Chondrocyte (in vitro differentiated cells): ENCODE results near the gene SSR2. TPM values are rescaled to one million over a fixed set of nuclear protein-coding genes. Genes with fewer than 3 reads are reported as not detected.

Source experiments
- DNase-seq: peaks from one replicate; pipeline ENCODE4 v3.0.0; 2021; ENCODE audit warnings: mixed read lengths, low spot score
- H3K27ac Mint-ChIP-seq: one replicate; pipeline ENCODE4 v1.8.0; 2021; ENCODE audit warnings: mild to moderate bottlenecking, moderate library complexity, mixed read lengths; ENCODE audit not compliant: unreplicated experiment
- H3K27me3 Mint-ChIP-seq: 2 replicates; pipeline ENCODE4 v1.8.0; 2021; ENCODE audit warnings: low read depth, mixed read lengths
- H3K36me3 Mint-ChIP-seq: 2 replicates; pipeline ENCODE4 v1.8.0; 2021; ENCODE audit warnings: low read depth, mixed read lengths
- H3K4me1 Mint-ChIP-seq: 2 replicates; pipeline ENCODE4 v1.8.0; 2021; ENCODE audit warnings: low read depth, mild to moderate bottlenecking, mixed read lengths
- H3K4me3 Mint-ChIP-seq: one replicate; pipeline ENCODE4 v1.8.0; 2021; ENCODE audit warnings: mild to moderate bottlenecking, moderate library complexity, mixed read lengths; ENCODE audit not compliant: unreplicated experiment
- H3K9me3 Mint-ChIP-seq: 2 replicates; pipeline ENCODE4 v1.8.0; 2021; ENCODE audit warnings: low read depth, mixed read lengths
- total RNA-seq: library from RNA; stranded (reverse); gene quantifications from 3 replicates; pipeline ENCODE4 v1.2.1, GENCODE V29; 2021
- TF ChIP-seq, protein P1 (sequence below): fragments of 200-600 bp; sonication (generic); IDR thresholded peaks from 2 replicates; pipeline ENCODE4 v1.5.0; 2021; ENCODE audit warnings: antibody characterized with exemption, mild to moderate bottlenecking, moderate library complexity

Gene SSR2
- total RNA-seq, 1 donor from 2014 or later, result 233 TPM

DNA sequence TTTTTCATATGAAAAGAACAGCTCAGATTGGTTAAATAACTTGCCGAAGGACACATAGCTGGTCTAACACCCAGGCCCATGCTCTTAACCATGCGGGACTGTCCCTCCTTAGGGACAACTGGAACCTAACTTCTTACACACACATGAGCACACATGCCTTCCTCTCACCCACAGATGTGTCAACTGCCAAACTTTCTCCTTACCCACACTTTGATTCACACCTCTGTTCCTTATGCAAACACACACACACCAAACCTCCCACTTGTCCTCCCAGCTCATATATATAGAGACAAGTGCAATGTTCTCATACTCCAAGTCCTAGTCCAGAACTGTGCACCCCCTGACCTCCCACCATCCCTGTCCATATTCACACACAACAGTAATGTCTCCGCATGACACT lies 44.5 kb upstream of the SSR2 start:
- no peaks in the 10 kb centered on the region for H3K27me3 Mint-ChIP-seq

DNA sequence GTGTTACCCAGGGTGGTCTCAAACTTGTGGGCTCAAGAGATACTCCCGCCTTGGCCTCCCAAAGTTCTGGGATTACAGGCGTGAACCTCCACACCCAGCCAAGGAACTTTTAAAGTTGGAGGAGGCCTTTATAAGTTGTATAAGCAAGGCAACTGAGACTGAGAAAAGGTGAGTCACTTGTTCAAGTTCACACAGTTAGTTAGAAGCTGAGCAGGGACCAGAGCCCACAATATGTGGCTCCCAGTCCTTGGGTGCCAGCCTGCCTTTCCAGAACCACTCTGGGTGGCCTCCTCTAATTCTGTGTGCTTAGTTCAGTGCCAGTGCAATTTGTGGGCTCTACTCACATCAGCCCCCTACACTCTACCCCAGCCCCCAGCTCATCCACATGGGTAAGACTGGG lies 43.9 kb upstream of the SSR2 start:
- no peak for DNase-seq
- Mint-ChIP-seq H3K27me3 (no peaks in the 10 kb centered on the region), H3K36me3 (no peaks in the 10 kb centered on the region), H3K27ac (no peak overlapping the region), H3K4me1 (no peaks in the 10 kb centered on the region), H3K9me3 (no peaks in the 10 kb centered on the region), H3K4me3 (no peak overlapping the region)
- TF ChIP-seq, protein P1, sequence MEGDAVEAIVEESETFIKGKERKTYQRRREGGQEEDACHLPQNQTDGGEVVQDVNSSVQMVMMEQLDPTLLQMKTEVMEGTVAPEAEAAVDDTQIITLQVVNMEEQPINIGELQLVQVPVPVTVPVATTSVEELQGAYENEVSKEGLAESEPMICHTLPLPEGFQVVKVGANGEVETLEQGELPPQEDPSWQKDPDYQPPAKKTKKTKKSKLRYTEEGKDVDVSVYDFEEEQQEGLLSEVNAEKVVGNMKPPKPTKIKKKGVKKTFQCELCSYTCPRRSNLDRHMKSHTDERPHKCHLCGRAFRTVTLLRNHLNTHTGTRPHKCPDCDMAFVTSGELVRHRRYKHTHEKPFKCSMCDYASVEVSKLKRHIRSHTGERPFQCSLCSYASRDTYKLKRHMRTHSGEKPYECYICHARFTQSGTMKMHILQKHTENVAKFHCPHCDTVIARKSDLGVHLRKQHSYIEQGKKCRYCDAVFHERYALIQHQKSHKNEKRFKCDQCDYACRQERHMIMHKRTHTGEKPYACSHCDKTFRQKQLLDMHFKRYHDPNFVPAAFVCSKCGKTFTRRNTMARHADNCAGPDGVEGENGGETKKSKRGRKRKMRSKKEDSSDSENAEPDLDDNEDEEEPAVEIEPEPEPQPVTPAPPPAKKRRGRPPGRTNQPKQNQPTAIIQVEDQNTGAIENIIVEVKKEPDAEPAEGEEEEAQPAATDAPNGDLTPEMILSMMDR, result no peak

More for the DNA sequence above, 44.5 kb upstream of the SSR2 start:
- TF ChIP-seq, protein P1, result no peak
- H3K4me1 Mint-ChIP-seq, result no peaks in the 10 kb centered on the region
- DNase-seq, result no peak
- no peaks in the 10 kb centered on the region for H3K9me3 Mint-ChIP-seq
- H3K4me3 Mint-ChIP-seq, result no peak overlapping the region
- H3K36me3 Mint-ChIP-seq, result no peaks in the 10 kb centered on the region
- no peak overlapping the region for H3K27ac Mint-ChIP-seq

DNA sequence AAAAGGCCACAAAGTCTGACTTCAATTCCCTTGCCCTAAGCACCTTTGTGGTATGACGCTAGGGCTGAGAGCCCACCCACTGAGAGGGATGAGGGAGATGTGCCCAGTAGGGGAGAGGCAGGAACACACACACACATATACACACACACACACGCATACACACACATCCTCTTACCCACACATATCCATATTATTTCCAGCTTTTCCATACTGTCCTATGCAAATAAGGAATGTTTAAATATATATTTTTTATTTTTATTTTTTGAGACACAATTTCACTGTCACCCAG lies 43.2 kb upstream of the SSR2 start:
- no peaks in the 10 kb centered on the region for H3K36me3 Mint-ChIP-seq
- no peak overlapping the region for H3K27ac Mint-ChIP-seq
- H3K27me3 Mint-ChIP-seq, result no peaks in the 10 kb centered on the region
- no peak for DNase-seq
- H3K4me3 Mint-ChIP-seq, result no peak overlapping the region
- H3K4me1 Mint-ChIP-seq, result no peaks in the 10 kb centered on the region
- H3K9me3 Mint-ChIP-seq, result no peaks in the 10 kb centered on the region
- TF ChIP-seq, protein P1, result no peak

DNA sequence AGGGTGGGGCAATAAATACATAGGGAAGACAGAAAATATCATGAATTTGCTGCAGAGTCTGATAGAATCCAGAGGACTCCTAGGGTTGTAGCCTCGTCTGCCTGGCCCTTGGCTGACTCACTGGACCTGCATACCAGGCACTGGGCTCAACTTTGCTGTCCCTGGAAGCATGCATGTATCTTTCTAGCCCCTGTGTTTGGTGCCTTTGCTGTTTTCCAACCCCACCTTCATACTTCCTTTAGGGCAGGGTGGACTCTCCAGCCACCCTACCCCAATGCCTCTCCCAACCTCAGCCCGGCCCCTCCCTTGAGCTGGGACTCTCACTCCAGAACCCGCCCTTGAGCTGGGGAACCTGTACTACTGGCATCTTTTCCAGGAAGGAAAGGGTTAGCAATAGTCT lies 41.4 kb upstream of the SSR2 start:
- H3K9me3 Mint-ChIP-seq, result no peaks in the 10 kb centered on the region
- H3K36me3 Mint-ChIP-seq, result no peaks in the 10 kb centered on the region
- TF ChIP-seq, protein P1, result no peak
- H3K27me3 Mint-ChIP-seq, result no peaks in the 10 kb centered on the region
- H3K27ac Mint-ChIP-seq, result no peak overlapping the region
- H3K4me1 Mint-ChIP-seq, result no peaks in the 10 kb centered on the region
- no peak for DNase-seq
- no peak overlapping the region for H3K4me3 Mint-ChIP-seq

DNA sequence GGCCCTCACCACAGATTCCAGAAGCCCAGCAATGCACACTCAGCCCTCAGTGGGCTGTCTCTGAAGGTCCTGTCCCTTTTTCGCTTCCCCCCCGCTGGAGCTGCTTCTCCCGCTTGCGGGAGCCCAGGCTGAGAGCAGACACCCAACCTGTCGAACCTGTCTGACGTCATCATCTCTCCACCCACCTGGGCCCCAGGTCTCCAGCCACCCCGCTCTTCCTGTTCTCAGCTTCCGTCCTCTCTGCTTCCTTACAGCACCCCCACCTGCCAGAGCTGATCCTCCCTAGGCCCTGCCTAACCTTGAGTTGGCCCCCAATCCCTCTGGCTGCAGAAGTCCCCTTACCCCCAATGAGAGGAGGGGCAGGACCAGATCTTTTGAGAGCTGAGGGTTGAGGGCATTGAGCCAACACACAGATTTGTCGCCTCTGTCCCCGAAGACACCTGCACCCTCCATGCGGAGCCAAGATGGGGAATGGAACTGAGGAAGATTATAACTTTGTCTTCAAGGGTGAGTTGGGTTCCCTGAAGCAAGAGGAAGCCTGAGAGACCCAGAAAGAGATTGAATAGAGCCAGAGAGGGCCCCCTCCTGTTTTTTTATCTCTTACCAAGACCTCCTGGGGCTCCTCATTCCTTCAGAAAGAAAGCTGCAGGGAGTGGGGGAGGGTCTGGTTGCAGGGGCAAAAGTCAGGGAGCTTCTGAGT lies 40.3 kb upstream of the SSR2 start, which contains the start of gene RAB25:
Gene RAB25, plus strand, starts transcription at position 224 of the 700 bp plus-strand sequence. Its CDS starts 241 bp downstream, at position 465.
- Mint-ChIP-seq H3K9me3 (no peaks in the 10 kb centered on the region), H3K4me1 (peaks cover 4% of the 10 kb centered on the region), H3K4me3 (no peak within 1 kb of the TSS), H3K36me3 (no peaks in the 10 kb centered on the region), H3K27me3 (no peaks in the 10 kb centered on the region), H3K27ac (peak within 1 kb of the TSS; percentile 14)
- TF ChIP-seq, protein P1, result no peak
- DNase-seq, result no peak
